Mammary epithelial cell (primary cell): Measurements from ENCODE around the gene ILF2.

Source experiments
- CTCF ChIP-seq, 2 donors: IDR thresholded peaks in 1 of 2; conservative IDR thresholded peaks in 1 of 2; 2 replicates each; pipeline ENCODE4 v1.5.1; 2011 to 2012; ENCODE audit warnings: inconsistent platforms in 2 of 2, low read length in 2 of 2, mild to moderate bottlenecking in 2 of 2, control low read depth in 1 of 2, low read depth in 1 of 2; ENCODE audit not compliant: insufficient read depth in 1 of 2; ENCODE audit errors: extremely low read depth in 1 of 2
- EZH2 ChIP-seq: IDR thresholded peaks from 2 replicates; pipeline ENCODE4 v1.6.1; 2012; ENCODE audit warnings: low read length, inconsistent platforms, borderline replicate concordance

DNA sequence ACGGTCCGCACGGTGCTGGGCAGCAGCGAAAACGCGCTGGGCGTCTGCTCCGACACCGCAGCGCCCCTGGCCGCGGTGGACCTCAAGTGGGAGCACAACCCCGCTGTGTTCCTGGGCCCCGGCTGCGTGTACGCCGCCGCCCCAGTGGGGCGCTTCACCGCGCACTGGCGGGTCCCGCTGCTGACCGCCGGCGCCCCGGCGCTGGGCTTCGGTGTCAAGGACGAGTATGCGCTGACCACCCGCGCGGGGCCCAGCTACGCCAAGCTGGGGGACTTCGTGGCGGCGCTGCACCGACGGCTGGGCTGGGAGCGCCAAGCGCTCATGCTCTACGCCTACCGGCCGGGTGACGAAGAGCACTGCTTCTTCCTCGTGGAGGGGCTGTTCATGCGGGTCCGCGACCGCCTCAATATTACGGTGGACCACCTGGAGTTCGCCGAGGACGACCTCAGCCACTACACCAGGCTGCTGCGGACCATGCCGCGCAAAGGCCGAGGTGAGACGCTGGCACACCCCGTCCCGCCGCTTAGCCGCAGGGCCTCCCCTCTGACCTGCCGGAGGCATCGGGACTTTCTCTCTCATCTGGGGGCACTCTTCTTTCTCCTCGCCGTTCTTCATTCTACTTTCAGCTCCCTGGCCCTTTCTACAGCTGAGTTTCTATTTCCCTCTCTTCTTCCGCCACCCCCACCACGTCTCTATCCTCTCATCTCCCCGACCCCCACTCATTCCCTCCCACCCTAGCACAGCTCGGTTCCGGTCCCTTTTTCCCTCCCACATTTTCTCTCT is 8.7 kb upstream of the ILF2 start:
- TF ChIP-seq CTCF (conservative IDR thresholded peaks at IDR 0.05 in 1 of 2, IDR thresholded peaks at IDR 0.05 in 1 of 2; ENCODE audit: extremely low read depth in 1 of 2, insufficient read depth in 1 of 2, low read depth in 1 of 2, low read length in 2 of 2) (no peak), EZH2 (peak; percentile 60)
